ACHN (cell line): ENCODE results near the gene MICU2.

Source experiments
- DNase-seq: peaks from one replicate; pipeline ENCODE4 v3.0.0-alpha.2; 2015
- in situ Hi-C: cut with HindIII; loops from 2 replicates; pipeline ENCODE4 v1.10.0; 2017; ENCODE audit warnings: low sequenced_read_pairs, low pct_ligation_motif_present, low pct_unique_long_range_greater_than_20kb

Gene MICU2

GRCh38 chr13:21603531-21604448 is at the start of gene MICU2:
Gene MICU2, minus strand, starts transcription at chr13:21604170. Its CDS starts 22 bp downstream, at chr13:21604148.
- peak; percentile 90 for DNase-seq
- in situ Hi-C loops, result no loop called here

- no peak for DNase-seq
- in situ Hi-C loops, result no loop called here
Observed at GRCh38 chr13:21641629-21642028, 37.7 kb upstream of the MICU2 start.

DNA sequence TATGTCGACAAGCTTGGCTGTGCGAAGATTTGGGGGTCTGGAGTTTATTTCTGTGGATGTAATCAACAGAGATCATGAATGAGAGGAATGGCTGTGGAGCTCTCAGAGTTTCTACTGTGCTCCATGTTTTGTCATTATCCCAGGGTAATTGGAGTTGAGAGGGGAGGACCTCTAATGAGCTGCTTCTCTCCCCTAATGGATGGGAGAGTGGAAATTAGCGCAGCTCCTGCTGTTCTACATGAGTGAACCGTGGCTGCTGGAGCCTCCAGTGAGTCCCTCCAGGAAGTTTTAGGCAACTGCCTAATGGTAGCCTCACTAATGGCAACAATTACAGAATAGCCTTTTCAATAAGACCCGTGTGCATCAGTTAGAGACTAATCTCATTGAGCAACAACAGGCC is 35.6 kb upstream of the MICU2 start:
- in situ Hi-C loops, result no loop called here
- DNase-seq, result no peak

DNA sequence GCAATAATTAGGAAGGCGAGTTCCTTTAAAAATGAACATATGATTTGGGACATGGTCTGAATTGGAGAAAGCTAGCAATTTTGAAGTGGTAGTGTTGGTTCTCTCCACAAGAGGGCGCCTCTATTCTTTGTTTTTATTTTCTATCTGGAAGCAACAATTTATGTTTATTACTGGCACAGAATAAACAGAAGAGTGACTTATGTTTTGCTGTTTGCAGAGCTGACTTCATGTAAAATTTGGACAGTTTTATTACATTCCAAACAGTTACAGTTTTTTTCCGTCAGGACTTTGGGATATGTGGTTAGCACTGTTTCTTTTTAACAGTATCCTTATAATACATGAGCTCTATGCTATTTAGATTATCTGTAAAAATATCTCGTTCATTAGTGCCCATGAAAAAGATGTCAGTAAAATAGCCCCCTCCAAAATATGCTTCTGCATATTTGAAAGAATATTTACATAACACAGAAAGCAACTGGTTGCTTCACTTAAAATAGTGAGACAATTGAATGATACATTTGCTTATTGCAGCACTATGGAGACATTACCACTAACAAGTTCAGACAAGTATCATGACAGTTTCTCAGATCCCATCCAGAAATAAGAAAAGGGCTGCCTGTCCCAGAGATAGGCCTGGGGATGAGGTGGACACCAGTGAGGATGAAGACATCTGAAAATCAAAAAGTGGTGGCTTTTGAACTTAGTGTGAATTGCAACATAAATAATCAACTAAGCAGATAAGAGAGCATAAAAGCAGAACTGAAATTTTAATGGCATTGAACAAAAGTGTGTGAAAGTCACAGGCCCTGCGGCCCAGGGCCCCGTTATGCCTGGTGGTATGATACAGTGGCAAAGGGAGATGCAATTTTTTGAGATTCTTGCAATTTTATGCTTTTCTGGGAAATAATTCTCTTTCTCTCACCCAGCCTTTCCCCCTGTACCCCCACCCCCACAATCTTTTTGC is 34.6 kb upstream of the MICU2 start:
- in situ Hi-C loops, result no loop called here
- peak; percentile 25 for DNase-seq

- DNase-seq, result peak; percentile 89
Observed at GRCh38 chr13:21637296-21637695, 33.3 kb upstream of the MICU2 start.

GRCh38 chr13:21636656-21637055 is 32.7 kb upstream of the MICU2 start:
- no peak for DNase-seq
- in situ Hi-C loops, result no loop called here

More at GRCh38 chr13:21637296-21637695, 33.3 kb upstream of the MICU2 start:
- in situ Hi-C loops, result no loop called here

GRCh38 chr13:21632196-21632595 is 28.2 kb upstream of the MICU2 start:
- DNase-seq, result no peak
- in situ Hi-C loops, result no loop called here

DNA sequence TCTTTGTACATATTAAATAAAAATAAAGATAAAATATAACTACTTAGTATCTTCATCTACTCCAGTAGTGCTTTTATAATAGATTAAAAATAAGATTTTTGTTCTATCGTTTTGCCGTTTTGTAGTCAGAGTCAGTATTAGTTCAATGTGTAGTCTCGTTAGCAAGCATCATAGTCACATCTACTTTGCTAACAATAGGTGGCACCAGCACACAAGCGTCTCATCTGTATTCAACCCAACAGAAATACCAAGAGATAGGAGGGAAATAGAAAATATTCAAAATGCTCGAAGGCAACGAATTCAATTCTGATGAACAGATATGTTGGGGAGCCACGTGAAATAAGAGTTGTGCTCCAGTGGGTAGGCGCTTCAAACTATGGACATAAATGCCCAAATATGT is 21.4 kb upstream of the MICU2 start:
- DNase-seq, result peak; percentile 58
- in situ Hi-C loops, result no loop called here

DNA sequence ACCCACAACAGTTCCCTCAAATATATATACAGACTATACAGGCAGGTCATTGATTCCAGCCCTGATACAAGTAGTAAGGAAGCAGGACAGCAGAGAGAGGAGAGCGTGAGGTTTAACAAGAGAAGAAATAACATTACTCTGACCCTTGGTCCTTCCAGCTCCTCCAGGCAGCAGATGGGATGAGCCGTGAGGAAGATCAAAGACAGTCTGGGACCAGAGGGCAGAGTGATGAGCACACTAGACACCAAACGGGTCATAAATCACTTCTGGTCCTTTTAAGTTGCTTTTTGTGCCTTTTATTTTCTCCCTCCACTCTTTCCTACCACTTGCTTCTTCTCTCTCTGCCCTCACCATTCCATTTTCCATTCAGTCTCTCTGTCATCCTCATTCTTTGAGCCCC is 16.9 kb upstream of the MICU2 start:
- in situ Hi-C loops, result no loop called here
- no peak for DNase-seq

DNA sequence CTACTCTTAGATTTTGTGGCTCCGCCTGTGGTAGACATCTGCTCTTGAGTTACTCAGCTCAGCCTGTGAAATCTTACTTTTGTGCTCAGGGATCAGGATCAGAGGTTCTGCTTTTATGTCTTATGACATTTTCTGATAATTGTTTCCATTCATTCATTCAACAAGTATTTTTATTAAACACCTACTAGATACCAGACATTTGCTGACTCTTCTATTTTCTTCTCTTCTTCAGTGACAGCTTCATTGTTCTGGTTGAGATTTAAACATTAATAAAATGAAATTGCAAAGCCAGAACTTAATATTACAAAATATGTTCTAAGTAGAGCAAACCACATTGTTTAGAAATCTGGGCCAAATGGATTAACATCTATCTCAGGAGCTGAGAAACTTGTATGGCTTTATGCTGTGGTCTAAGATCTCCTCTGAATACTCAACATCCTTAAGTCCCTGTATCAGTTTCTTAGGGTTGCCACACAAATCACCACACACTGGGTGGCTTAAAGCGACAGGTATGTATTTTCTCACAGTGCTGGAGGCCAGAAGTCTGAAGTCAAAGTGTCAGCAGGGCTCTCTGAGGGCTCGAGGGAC is 15.8 kb upstream of the MICU2 start:
- DNase-seq, result no peak
- in situ Hi-C loops, result no loop called here

GRCh38 chr13:21616880-21617279 is 12.9 kb upstream of the MICU2 start:
- DNase-seq, result peak; percentile 30

GRCh38 chr13:21616205-21616866 is 12.4 kb upstream of the MICU2 start:
- in situ Hi-C loops, result no loop called here
- peak; percentile 31 for DNase-seq

More at GRCh38 chr13:21616880-21617279, 12.9 kb upstream of the MICU2 start:
- in situ Hi-C loops, result no loop called here

DNA sequence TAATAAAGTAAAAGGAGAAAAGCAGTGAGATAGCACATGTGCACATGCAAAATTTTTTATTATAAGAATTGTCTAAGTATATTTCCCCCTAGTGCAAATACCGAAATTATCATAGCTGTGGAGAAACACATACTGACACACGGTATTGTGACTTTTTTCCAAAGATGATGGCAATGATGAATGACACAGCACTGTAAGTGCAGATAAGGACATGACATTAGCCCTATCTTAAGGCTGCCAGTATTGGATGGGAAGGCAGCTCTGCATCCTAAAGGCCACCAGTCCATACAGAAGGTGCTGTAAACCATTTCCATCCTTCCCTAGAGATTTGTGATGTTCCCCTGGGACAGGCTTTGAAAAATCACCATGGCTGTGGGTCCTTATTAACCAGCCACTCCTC is 11.5 kb upstream of the MICU2 start:
- in situ Hi-C loops, result no loop called here
- DNase-seq, result no peak

- DNase-seq, result peak; percentile 10
- in situ Hi-C loops, result no loop called here
Observed at GRCh38 chr13:21613791-21614190, 9.8 kb upstream of the MICU2 start.

DNA sequence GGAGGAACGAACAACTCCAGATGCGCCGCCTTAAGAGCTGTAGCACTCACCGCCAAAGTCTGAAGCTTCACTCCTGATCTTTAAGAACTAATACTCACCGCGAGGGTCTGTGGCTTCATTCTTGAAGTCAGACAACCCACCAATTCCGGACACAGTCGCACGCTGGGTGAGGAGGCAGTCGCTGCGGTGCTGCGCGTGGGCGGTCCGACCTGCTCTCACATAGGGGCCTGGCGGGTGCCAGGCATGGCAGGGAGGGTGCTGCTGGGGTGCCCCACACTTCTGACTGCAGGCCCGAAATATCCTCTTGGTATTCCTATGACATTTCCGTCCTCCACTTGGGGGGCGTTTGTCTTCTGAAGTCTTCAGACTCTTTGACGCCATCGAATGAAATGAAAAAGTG is 7.4 kb upstream of the MICU2 start:
- in situ Hi-C loops, result no loop called here
- DNase-seq, result no peak

DNA sequence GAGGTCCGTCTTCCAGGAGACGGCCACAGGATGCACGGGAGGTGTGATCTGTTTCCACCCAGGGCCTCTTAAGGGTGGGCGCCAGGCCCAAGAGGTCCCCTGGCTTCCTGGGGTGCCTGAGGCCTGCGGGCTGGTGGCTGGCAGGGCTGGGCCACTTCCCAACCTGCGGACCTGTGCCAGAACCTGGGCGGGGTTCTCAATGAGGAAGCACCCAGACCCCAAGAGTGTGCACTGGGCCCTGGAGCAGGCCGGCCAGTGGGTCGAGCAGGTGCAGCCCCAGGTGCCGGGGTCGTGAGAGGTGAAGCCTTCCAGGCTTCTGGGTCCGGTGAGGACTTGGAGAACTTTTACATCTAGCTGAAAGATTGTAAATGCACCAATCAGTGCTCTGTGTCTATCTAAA is 6.7 kb upstream of the MICU2 start:
- no peak for DNase-seq
- in situ Hi-C loops, result no loop called here

- no peak for DNase-seq
- in situ Hi-C loops, result no loop called here
Observed at GRCh38 chr13:21608961-21609360, 5.0 kb upstream of the MICU2 start.

GRCh38 chr13:21606796-21607195 is 2.8 kb upstream of the MICU2 start:
- DNase-seq, result no peak
- in situ Hi-C loops, result no loop called here
